ENCODE results near the gene PTPRE. TPM values are rescaled to one million over a fixed set of nuclear protein-coding genes. Genes with fewer than 3 reads are reported as not detected.

Gene PTPRE
- polyA plus RNA-seq, 1 of the 3 experiments (the other 2 are of a cell fraction), result 11.8 TPM

DNA sequence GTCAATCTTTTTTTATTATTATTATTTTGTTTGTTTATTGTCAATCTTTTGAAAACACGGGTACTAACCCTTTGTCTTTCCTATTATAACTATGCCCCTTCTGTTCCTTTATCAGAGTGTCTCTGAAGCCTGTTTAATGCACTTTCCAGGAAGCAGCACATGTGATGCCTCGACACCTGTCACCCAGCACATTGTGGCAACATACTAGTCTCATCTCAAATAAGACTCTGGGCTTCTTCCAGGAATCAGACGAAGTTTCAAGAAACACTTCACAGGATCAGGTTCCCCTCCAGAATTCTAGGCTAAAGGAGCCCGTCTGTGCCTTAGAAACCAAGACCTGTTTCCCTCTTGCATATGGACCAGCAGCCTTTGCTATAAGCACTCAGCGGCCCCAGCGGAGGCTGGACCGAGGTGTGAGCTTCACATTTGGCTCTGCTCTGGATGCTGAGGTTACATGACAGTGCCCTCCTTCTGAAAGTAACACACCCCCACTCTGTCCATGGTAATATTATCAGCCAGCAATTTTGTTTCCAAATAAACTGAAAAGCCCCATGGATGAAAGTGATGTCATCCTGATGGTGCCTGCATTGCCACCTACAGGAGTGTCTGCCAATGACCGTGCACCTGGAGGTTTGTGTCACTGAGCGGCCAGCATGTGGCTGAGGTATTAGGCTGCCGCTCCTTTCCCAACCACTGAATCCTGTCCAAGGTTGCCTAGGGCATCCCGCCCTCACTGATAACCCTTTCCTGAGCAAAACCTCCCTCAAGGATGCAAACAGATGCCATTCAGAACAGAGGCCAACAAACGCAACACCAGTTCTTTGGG lies 181.2 kb downstream of the PTPRE start:
- no peaks in the 10 kb centered on the region for H3K9me3 ChIP-seq
- 66% methylated on average over 9 of the region's 12 CpGs for WGBS (ENCODE audit: low lambda C conversion rate)
- H3K36me3 ChIP-seq (replicated peaks in 1 of 2; ENCODE audit: control insufficient read depth in 1 of 2, insufficient read depth in 2 of 2, low read length in 1 of 2), result peaks cover 0 to 11% of the 10 kb centered on the region in 2 experiments
- peak; percentile 54 for DNase-seq
- no peak overlapping the region for H3K4me2 ChIP-seq
- no peak for TF ChIP-seq EP300 (IDR thresholded peaks at IDR 0.05; ENCODE audit: borderline replicate concordance in 1 of 2, low read depth in 1 of 2, low read length in 1 of 2)
- no peak for TF ChIP-seq RFX5 (IDR thresholded peaks at IDR 0.05; ENCODE audit: low read length)
- no peak for TF ChIP-seq FOXM1 (IDR thresholded peaks at IDR 0.05; ENCODE audit: low read depth)
- no peak for TF ChIP-seq YY1 (IDR thresholded peaks at IDR 0.05; ENCODE audit: low read depth)
- TF ChIP-seq SMC3 (IDR thresholded peaks at IDR 0.05; ENCODE audit: low read depth, low read length), result no peak
- TF ChIP-seq JUND (IDR thresholded peaks at IDR 0.05), result no peak
- no peak for TF ChIP-seq ELF1 (IDR thresholded peaks at IDR 0.05)
- TF ChIP-seq, protein P1, sequence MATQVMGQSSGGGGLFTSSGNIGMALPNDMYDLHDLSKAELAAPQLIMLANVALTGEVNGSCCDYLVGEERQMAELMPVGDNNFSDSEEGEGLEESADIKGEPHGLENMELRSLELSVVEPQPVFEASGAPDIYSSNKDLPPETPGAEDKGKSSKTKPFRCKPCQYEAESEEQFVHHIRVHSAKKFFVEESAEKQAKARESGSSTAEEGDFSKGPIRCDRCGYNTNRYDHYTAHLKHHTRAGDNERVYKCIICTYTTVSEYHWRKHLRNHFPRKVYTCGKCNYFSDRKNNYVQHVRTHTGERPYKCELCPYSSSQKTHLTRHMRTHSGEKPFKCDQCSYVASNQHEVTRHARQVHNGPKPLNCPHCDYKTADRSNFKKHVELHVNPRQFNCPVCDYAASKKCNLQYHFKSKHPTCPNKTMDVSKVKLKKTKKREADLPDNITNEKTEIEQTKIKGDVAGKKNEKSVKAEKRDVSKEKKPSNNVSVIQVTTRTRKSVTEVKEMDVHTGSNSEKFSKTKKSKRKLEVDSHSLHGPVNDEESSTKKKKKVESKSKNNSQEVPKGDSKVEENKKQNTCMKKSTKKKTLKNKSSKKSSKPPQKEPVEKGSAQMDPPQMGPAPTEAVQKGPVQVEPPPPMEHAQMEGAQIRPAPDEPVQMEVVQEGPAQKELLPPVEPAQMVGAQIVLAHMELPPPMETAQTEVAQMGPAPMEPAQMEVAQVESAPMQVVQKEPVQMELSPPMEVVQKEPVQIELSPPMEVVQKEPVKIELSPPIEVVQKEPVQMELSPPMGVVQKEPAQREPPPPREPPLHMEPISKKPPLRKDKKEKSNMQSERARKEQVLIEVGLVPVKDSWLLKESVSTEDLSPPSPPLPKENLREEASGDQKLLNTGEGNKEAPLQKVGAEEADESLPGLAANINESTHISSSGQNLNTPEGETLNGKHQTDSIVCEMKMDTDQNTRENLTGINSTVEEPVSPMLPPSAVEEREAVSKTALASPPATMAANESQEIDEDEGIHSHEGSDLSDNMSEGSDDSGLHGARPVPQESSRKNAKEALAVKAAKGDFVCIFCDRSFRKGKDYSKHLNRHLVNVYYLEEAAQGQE (IDR thresholded peaks at IDR 0.05; ENCODE audit: low read depth, low read length), result no peak
- TF ChIP-seq, protein P2, sequence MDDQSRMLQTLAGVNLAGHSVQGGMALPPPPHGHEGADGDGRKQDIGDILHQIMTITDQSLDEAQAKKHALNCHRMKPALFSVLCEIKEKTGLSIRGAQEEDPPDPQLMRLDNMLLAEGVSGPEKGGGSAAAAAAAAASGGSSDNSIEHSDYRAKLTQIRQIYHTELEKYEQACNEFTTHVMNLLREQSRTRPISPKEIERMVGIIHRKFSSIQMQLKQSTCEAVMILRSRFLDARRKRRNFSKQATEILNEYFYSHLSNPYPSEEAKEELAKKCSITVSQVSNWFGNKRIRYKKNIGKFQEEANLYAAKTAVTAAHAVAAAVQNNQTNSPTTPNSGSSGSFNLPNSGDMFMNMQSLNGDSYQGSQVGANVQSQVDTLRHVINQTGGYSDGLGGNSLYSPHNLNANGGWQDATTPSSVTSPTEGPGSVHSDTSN (IDR thresholded peaks at IDR 0.05), result no peak
- no peak for TF ChIP-seq GABPA (IDR thresholded peaks at IDR 0.05; ENCODE audit: low read depth)
- TF ChIP-seq, protein P3, sequence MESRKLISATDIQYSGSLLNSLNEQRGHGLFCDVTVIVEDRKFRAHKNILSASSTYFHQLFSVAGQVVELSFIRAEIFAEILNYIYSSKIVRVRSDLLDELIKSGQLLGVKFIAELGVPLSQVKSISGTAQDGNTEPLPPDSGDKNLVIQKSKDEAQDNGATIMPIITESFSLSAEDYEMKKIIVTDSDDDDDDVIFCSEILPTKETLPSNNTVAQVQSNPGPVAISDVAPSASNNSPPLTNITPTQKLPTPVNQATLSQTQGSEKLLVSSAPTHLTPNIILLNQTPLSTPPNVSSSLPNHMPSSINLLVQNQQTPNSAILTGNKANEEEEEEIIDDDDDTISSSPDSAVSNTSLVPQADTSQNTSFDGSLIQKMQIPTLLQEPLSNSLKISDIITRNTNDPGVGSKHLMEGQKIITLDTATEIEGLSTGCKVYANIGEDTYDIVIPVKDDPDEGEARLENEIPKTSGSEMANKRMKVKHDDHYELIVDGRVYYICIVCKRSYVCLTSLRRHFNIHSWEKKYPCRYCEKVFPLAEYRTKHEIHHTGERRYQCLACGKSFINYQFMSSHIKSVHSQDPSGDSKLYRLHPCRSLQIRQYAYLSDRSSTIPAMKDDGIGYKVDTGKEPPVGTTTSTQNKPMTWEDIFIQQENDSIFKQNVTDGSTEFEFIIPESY (IDR thresholded peaks at IDR 0.05; ENCODE audit: borderline replicate concordance, low read depth), result no peak
- TF ChIP-seq POLR2AphosphoS5 (IDR thresholded peaks at IDR 0.05; ENCODE audit: low read depth, low read length), result no peak
- TF ChIP-seq, protein P4, sequence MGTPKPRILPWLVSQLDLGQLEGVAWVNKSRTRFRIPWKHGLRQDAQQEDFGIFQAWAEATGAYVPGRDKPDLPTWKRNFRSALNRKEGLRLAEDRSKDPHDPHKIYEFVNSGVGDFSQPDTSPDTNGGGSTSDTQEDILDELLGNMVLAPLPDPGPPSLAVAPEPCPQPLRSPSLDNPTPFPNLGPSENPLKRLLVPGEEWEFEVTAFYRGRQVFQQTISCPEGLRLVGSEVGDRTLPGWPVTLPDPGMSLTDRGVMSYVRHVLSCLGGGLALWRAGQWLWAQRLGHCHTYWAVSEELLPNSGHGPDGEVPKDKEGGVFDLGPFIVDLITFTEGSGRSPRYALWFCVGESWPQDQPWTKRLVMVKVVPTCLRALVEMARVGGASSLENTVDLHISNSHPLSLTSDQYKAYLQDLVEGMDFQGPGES (IDR thresholded peaks at IDR 0.05; ENCODE audit: low read depth, low read length), result no peak
- TF ChIP-seq, protein P5, sequence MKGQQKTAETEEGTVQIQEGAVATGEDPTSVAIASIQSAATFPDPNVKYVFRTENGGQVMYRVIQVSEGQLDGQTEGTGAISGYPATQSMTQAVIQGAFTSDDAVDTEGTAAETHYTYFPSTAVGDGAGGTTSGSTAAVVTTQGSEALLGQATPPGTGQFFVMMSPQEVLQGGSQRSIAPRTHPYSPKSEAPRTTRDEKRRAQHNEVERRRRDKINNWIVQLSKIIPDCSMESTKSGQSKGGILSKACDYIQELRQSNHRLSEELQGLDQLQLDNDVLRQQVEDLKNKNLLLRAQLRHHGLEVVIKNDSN (IDR thresholded peaks at IDR 0.05; ENCODE audit: borderline replicate concordance, low read depth), result no peak
- TF ChIP-seq SIN3A (IDR thresholded peaks at IDR 0.05; ENCODE audit: borderline replicate concordance, low read depth, low read length), result no peak
- TF ChIP-seq, protein P6, sequence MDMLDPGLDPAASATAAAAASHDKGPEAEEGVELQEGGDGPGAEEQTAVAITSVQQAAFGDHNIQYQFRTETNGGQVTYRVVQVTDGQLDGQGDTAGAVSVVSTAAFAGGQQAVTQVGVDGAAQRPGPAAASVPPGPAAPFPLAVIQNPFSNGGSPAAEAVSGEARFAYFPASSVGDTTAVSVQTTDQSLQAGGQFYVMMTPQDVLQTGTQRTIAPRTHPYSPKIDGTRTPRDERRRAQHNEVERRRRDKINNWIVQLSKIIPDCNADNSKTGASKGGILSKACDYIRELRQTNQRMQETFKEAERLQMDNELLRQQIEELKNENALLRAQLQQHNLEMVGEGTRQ (IDR thresholded peaks at IDR 0.05; ENCODE audit: borderline replicate concordance, low read depth, low read length), result no peak
- ChIA-PET POLR2A (no interaction called here), CTCF (interaction anchor here (1.3 to 2.0 kb wide), 2 partner anchors 19 to 20 kb away, joined by 3 to 6 read pairs; no protein-coding TSS in a partner anchor)
- no peaks in the 10 kb centered on the region for H3K27me3 ChIP-seq (ENCODE audit: insufficient read depth)
- peaks cover 0 to 12% of the 10 kb centered on the region in 2 experiments; a peak in 1 of 4 replicates for H3K4me1 ChIP-seq (ENCODE audit: control insufficient read depth in 1 of 2, insufficient read depth in 2 of 2, low read depth in 1 of 2, low read length in 1 of 2)
- no peak overlapping the region for H3K9ac ChIP-seq
- H4K20me1 ChIP-seq (ENCODE audit: insufficient read depth), result no peaks in the 10 kb centered on the region
- H3K9me2 ChIP-seq, result no peaks in the 10 kb centered on the region
- H3K27ac ChIP-seq (ENCODE audit: low read depth in 2 of 2, low read length in 1 of 2), result no peak overlapping the region
- H3K79me2 ChIP-seq (ENCODE audit: insufficient read depth), result no peaks in the 10 kb centered on the region
- no peak overlapping the region for H3K4me3 ChIP-seq (ENCODE audit: low read depth in 2 of 2, low read length in 1 of 2)
- no peaks in the 10 kb centered on the region for H3F3A ChIP-seq (replicated peaks; ENCODE audit: insufficient read depth)
- no peak overlapping the region for H2AFZ ChIP-seq (ENCODE audit: low read depth)
